HG03378 (cell line): ENCODE results near the gene CEP85L.

ENCODE experiments used
- ATAC-seq: cut with Tn5 transposase; IDR thresholded peaks from one replicate; pipeline ENCODE4 v1.9.1; 2021; ENCODE audit warnings: mild to moderate bottlenecking, moderate library complexity; ENCODE audit not compliant: unreplicated experiment

The CEP85L gene

DNA sequence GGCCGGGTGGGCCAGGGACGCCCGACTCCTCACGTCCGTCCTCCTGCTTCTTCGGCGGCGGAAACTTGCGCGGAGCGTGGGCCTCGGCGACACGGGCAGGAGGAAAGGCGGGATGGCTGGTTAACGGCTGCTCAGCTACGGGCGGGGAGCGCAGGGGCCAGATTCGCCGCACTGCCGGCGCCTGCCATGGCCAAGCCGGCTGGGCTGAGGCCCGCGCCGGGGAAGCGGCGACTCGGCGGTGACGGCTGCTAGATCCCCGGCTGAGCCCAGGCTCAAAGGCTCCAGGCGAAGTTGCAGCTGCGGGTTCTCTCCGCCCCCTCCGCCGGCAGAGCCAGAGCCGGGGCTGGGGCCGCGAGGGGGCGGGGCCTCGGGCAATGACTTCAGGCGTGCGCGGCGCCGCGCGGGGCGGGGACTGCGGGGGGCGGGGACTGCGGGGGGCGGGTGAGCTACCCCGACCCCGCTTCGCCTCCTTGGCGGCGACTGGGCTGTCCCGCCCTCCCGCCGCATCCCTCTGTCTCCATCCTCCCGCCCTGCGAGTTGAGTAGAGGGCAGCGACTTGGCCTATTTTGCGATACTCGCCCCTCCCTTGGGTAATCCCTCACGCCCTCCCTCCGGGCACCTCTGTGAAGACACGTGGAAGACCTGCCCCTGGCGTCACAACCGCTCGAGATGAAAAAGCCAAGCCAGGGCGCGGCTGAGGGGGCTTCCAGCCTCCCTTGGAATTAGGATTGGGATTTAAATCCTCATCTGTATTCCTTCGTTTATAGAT is at the start of gene CEP85L:
TSS of gene CEP85L (minus strand) at position 310 of the 769 bp plus-strand sequence. CDS start 322 bp downstream, outside the sequence.
- ATAC-seq = peak; percentile 71

DNA sequence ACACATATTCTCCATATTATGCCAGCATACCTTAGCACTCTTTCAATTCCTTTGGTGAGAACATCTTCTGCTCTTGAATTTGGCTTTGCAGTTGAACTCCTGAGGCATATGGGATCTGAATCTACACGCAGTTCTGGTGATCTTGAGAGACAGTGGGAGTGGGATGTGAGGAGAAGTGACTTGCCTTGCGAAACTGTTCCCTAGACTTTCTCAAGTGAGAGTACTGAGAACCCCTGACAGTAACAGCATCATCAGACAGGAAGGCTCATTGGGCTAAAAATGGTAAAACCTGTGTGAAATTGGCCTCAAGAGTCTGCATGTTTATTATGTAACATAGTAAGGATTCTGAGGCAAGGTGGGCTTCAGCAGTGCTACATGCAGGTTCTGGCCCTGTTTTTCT is 49.1 kb upstream of the CEP85L start:
- ATAC-seq = no peak

DNA sequence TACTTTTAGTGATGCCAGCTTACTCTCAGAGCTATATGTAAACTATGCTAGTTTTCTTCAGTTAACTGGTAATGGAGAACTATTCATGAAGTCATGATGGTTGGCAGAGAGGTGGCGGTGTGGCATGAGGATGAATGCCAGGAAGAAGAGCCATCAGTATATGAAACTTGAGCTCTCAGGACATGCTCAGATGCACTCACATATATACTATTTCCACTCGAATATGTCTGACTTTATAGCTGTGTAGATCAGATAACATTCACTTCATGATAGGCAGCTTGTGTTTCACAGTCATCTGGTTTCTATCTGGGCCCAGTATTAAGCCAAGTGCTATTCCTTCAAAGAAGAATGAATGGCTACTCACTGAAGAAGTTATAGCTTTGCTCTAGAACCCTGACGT is 46.2 kb upstream of the CEP85L start:
- no peak for ATAC-seq

DNA sequence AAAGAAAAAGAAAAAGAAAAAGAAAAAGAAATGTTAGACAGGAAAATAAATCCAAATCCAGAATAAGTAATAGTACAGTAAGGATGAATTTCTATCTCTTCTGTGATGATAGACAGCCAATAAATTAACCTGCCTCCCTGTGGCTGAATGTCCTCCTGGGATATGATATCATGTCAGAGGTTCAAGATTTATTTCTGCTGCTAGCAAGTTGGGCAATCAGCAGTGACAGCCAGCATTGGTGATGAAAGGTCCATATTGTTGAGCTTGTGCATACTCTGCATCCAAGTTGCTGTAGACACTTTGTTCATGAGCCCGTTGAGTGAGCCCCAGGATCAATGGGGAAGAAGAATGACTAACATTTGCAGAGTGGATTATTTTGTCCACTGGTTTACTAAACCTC is 44.9 kb upstream of the CEP85L start:
- ATAC-seq = no peak

DNA sequence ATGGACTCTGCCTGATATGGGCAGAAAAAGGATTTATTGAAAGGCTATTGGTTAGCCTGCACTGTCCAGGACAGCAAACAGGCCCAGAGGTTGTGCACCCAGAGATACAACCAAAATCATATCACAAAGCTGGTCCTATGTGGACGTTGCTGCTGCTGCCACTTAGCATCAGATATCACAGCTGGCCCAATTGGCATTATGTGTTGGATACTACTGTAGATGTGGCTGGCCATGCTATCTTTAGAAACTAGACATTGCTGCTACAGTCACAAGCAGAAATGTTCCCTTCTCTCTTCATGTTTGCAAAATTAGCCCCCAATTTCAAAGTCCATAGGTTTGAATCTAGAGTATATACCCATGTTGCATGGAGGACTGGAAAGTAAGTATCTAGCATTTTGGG is 42.2 kb upstream of the CEP85L start:
- ATAC-seq = no peak

DNA sequence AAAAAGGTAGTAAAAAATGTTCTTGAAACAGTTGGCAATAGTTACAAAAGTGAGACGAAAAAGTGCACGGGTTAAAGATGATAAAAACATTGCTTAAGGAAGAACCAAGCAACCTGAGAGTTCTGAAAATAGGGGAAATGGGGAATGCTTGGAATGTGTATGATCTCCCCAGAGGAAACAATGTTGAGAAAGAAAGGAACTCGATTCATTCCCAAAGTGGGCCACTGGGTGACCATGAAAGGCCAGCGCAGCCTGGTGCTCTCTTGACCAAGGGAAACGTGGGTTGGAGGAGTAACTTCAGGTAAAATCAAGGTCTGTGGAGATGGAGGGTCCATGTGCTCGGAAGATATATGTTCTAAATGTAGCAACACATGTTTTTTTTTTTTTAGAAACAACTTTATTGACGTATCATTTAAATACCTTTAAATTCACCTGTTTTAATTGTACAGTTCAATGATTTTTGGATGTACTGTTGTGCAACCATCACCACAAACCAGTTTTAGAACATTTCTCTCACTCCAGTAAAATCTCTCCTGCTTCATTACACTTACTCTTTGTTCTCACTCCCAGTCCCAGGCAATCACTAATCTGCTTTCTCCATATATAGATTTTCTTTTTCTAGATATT is 34.5 kb upstream of the CEP85L start:
- no peak for ATAC-seq

DNA sequence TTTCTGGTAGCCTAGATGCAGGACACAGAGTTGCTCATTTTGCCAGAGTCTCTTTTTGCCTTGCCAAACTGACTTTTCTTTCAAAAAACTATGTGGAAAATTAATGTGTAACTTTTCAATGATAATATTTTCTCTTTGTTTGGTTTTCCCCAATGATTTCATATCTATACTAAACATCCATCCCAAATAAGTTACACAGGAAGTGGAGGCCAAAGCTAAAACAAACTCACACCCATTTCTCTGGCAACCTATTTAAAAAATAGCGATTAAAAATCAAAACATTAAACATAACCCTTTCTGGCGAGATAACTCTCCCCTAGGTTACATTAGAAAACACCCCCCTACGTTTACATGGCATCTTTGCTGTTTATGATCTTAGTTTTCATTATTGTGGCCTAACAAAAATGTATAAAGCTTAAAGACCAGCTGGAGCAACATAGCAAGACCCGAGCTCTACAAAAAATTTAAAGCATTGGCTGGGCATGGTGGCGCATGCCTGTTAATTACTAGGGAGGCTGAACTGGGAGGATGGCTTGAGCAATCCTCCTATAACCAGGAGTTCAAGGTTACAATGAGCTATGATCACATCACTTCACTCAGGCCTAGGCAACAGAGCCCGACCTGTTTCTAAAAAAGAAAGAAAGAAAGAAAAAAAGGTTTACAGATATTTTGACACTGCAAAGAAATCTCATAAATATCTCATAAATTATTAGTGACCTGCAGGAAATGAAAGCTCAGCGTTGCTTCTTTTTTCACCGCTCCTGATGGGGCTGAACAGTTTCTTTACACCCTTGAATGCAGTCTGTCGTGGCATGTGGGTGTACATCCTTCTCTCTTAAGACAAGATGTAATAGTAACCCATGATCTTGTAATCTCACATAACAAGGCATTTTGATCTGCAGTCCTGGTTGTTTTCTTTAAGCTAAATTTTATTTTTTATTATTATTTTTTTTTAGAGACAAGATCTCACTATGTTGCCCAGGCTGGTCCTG is 32.8 kb upstream of the CEP85L start:
- no peak for ATAC-seq

DNA sequence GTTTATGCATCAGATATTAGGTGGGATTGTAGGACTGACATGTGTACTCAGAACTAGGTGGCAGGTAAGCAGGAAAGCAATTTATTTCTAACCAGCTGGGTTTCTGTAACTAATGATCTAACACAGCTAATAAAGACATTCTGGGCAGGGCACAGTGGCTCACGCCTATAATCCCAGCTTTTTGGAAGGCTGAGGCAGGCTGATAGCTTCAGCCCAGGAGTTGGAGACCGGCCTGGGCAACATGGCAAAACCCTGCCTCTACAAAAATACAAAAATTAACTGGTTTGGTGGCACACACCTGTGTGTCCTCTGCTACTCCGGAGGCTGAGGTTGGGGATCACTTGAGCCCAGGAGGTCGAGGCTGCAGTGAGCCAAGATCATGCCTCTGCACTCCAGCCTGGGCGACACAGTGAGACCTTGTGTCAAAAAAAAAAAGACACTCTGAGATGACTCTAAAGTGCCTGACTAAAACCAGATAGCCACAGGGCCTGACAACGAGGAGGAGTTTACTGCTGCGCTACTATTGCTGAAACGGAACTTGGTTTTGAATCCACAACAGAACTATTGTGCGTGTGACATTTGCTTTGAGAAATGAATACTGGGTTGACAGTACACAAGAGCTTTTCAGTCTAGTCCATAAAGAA is 29.2 kb upstream of the CEP85L start:
- no peak for ATAC-seq

DNA sequence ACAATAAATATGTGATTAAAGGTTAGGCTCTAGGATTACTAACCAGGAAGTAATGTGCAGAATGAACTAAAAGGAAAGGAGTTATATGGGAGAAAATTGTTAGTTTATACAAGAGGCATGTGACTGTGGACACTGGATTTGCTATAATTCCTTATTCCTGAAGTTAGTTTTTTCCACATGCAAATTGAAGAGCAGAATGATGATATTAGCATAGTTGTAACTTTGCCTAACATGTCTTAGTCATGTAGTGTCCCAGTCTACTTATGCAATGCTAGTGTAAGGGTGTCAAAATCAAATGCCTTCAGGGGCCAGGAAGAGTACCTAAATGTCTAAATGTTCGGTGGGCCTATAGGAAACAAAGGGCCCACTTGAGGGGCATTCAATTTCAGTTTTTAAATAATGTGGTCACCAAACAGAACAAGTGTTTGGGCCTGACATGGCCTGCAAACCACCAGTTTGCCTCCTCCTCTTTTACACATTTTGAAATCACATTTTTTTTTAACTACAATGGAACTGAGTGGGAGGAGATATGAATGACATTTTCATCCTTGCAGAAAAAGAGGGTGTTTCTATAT is 28.0 kb upstream of the CEP85L start:
- no peak for ATAC-seq

DNA sequence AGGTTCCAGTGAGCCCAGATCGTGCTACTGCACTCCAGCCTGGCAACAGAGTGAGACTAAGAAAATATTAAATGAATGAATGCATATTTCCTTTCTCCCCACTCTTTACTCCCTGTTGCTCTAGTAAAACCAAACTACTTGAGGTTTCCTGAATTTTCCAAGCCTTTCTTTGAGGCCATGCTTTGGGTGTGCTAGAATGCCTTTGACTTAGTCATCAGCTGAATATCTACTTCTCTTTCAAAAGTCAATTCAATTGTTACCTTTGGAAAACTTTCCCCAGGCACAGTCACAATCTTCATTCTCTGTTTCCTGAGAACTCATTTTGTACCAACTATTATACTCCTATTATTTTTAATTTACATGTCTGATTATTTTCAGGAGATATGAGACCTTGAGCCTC is 27.5 kb upstream of the CEP85L start:
- no peak for ATAC-seq

DNA sequence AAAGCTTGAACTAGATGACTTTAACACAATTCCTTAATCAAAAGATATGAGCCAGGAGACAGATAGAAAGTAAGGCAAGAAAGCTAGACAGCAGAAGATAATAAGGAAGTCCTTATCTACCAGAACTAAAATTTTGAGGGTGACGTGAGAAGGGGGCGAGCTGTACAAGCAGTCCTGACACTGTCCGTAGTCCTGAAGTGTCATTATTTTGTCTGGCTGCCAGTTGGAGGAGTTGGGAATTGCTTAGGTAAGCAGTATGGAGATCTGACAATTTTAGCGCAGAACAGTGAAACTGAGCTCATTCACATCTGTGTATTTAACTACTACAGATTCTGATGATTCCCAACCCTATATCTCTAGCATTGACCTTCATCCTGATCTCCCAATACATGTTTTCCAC is 25.8 kb upstream of the CEP85L start:
- no peak for ATAC-seq

DNA sequence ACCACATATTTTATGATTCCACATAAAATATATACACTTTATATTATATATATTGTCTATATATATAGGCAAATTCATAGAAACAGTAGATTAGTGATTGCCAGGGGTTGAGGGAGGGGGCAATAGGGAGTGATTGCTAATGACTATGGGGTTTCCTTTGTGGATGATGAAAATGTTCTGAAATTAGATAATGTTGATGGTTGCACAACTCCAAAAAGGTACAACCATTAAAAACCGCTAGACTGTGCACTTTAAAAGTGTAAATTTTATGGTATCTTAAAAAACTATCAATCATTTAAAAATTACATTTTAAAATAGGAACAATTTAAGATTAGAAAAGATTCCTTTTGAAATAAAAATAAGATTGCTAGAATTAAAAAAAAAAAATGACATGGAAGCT is 23.8 kb upstream of the CEP85L start:
- no peak for ATAC-seq

DNA sequence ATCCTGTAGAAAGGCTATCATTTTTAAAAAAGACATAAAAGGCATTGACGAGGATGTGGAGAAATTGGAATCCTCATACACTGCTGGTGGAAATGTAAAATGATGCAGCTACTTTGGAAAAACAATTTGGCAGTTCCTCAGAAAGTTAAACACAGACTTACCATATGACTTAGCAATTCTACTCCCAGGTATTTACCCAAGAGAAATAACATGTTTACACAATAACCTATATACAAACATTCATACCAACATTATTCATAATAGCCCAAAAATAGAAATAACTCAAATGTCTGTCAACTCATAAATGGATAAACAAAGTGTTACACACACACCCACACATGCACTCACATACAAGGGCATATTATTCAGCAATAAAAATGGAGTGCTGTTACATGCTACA is 23.4 kb upstream of the CEP85L start:
- no peak for ATAC-seq

DNA sequence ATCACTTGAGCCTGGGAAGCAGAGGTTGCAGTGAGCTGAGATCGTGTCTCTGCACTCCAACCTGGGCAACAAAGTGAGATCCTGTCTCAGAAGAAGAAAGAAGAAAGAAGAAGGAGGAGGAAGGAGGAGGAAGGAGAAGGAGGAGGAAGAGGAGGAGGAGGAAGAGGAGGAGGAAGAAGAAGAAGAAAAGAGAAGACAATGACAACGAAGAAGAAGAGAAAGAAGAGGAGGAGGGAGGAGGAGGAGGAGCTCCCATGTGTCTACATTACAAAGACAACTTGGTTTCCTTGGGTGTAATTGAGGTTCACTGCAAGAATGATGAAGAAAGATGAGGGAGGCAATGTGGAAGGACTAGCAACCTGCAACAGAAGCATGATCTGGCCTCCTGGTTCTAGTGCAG is 21.3 kb upstream of the CEP85L start:
- ATAC-seq = no peak

DNA sequence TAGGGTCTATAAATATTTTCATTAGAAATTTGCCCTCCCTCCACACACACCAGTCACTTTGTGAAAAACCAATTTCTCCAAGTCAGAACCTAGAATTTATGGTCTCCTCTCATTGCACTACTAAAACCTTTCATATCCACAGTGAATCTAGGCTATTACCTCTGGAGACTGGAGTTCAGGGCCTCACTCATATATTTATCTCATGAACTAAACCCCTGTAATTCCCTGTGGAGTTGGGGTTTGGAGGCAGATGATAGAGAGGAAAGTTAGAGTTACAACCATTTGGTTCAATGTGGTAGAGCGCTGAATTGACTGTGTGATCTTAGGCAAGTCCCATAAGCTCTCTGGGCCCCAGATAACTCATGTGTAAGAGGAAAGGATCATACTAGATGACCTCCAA is 18.2 kb upstream of the CEP85L start:
- no peak for ATAC-seq

DNA sequence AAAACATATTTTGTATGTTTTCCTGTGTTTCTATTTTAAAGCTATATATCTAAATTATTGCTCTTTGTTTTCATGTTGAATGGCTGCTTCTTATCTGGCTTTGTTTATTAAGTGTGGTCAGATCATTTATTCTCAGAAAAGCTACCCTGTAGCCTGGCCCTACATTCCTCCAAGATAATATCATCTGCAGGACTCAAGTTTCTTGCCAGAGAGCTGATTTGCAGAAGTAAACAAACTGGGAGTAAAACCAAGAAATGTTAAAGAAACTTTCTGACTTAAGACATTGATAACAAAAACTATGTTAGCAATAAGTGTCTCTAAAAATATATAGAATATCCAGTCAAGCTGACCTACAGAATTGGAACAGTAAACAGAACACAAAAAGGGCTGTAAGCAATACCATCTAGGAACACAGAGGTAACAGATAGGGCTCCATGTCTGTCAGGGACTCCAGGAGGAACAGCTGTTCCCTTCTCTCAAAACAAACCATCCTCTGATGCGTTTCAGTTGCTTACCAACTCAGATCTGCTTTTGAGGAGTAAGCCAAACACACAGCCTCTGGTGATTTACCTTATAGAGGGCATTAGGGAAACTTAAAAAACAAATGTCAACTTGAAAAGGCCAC is 17.5 kb upstream of the CEP85L start:
- no peak for ATAC-seq

DNA sequence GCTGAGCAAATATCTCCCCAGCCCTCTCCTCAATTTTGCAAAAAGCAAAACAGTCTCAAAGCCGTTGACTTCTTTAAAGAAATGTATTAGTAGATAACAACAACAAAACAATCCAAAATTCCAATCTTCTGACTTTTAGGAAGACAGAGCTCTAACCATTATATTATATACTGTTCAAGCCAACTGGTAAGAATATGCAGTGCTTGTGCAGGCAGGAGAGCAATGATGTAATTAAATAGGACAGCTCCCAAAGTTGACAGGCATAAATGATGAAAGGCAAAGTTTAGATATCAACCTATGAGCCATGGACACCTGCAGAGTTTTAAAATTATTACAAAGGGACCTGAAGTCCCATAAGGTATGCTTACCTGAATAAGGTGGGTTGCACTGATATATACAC is 16.6 kb upstream of the CEP85L start:
- no peak for ATAC-seq

DNA sequence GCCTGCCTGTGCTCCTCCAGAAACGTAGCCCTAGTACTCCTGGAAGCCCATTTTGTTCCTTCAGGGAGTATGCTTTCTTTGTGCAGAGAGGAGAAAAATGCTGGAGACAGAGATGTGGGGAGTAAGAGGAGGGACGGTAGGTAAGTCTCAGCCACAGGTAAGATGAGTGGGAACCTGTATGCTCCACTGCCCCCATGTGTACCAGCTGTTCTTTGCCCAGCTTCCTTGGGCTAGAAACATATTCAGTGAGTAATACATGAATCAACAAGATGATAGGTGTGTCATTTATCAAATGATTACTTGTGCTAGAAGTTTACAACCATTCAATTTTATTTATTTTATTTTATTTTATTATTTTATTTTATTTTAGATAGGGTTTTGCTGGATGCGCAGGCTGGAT is 13.6 kb upstream of the CEP85L start:
- ATAC-seq = no peak

DNA sequence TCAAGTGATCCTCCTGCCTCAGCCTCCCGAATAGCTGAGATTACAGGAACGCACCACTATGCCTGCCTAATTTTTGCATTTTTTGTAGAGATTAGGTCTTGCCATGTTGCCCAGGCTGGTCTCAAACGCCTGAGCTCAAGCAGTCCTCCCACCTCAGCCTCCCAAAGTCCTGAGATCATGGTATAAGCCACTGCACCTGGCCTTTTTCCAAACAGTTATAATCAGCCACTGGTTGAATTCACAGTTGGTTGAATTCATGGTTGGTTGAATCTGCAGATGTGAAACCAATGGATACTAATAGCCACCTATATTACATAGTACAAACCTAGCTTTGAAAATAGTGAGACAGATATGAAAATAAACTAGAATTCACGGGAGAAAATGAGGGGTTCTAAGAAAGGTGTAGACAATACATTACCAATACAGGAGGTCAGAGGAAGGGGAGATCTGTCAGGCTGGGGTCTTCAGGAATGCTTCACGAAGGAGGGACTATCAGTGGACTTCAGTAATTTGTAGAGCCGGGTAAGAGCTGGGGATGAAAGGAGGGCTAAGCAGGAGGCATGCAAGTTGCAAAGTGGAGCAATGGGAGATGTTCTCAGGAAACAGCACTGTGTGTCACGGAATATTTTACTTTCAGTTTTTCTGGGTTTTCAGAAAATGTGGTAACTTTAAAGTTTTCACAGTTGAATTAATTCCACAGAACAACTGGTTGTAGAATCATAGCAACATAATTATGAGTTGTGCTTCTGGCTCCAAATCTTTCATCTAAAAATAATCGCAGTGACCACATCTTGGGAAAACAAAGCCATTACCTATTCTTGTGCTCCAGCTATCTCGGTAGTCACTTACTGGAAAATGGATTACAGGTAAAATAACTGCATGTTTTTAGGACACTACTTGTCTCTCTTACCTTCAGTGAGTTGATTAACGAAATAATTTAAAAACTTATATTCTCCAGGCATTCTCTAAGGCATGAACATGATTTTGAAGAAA is 12.9 kb upstream of the CEP85L start:
- no peak for ATAC-seq
